Measurements from ENCODE around the gene DAB1. TPM values are rescaled to one million over a fixed set of nuclear protein-coding genes. Genes with fewer than 3 reads are reported as not detected.

DAB1 gene
- total RNA-seq, 4 donors from 2014 or later, result 0.48 to 1.2 TPM; not detected in 2

GRCh38 chr1:57423135-57423655 lies 665 bp downstream of the DAB1 start:
- in situ Hi-C loops (cut with MboI; ENCODE audit: low pct_ligation_motif_present in 1 of 4, low pct_unique_long_range_greater_than_20kb in 1 of 4, low sequenced_read_pairs in 3 of 4), result no loop called here
- Histone ChIP-seq H3K36me3 (no peaks in the 10 kb centered on the region), H3K9me3 (no peaks in the 10 kb centered on the region), H3K27me3 (peaks cover 81% of the 10 kb centered on the region), H3K27ac (no peak overlapping the region), H3K4me1 (peaks cover 0 to 24% (median 11%) of the 10 kb centered on the region in 4 donors), H3K4me3 (peak overlapping the region in 2 of 4 donors; percentile 23 to 36)
- intact Hi-C loops (cut with DNase I; ENCODE audit: low total_unique reads), result no loop called here
- no peak for TF ChIP-seq POLR2AphosphoS5 (IDR thresholded peaks at IDR 0.05)
- no peak for TF ChIP-seq CTCF (IDR thresholded peaks at IDR 0.05)
- TF ChIP-seq POLR2A (IDR thresholded peaks at IDR 0.05), result no peak
- TF ChIP-seq EP300 (IDR thresholded peaks at IDR 0.05; ENCODE audit: low read depth), result no peak
- 4 to 8% methylated on average over 21 to 36 of the region's 36 CpGs for WGBS, 2 donors (ENCODE audit: low coverage in 1 of 2)
- DNase-seq, result no peak

GRCh38 chr1:57422271-57423134 lies 1.4 kb downstream of the DAB1 start:
- peak overlapping the region in 2 of 4 donors; percentile 19 to 36 for H3K4me3 ChIP-seq
- no peak for TF ChIP-seq POLR2A (IDR thresholded peaks at IDR 0.05)
- TF ChIP-seq CTCF (IDR thresholded peaks at IDR 0.05), result no peak
- TF ChIP-seq EP300 (IDR thresholded peaks at IDR 0.05; ENCODE audit: low read depth), result no peak
- TF ChIP-seq POLR2AphosphoS5 (IDR thresholded peaks at IDR 0.05), result no peak
- in situ Hi-C loops (cut with MboI; ENCODE audit: low pct_ligation_motif_present in 1 of 4, low pct_unique_long_range_greater_than_20kb in 1 of 4, low sequenced_read_pairs in 3 of 4), result no loop called here
- DNase-seq, result no peak
- intact Hi-C loops (cut with DNase I; ENCODE audit: low total_unique reads), result no loop called here
- H3K9me3 ChIP-seq, result no peaks in the 10 kb centered on the region
- no peaks in the 10 kb centered on the region for H3K36me3 ChIP-seq
- H3K4me1 ChIP-seq, result peaks cover 0 to 24% (median 11%) of the 10 kb centered on the region in 4 donors
- WGBS, 2 donors (ENCODE audit: low coverage in 1 of 2), result 0 to 22% methylated on average over 3 to 65 of the region's 66 CpGs
- no peak overlapping the region for H3K27ac ChIP-seq
- H3K27me3 ChIP-seq, result peaks cover 84% of the 10 kb centered on the region

- H3K27me3 ChIP-seq, result peaks cover 84% of the 10 kb centered on the region
- intact Hi-C loops (cut with DNase I; ENCODE audit: low total_unique reads) (no loop called here), in situ Hi-C loops (cut with MboI; ENCODE audit: low pct_ligation_motif_present in 1 of 4, low pct_unique_long_range_greater_than_20kb in 1 of 4, low sequenced_read_pairs in 3 of 4) (no loop called here)
These were observed 2.1 kb downstream of the DAB1 start for GRCh38 chr1:57421806-57422205.

More at GRCh38 chr1:57421806-57422205, 2.1 kb downstream of the DAB1 start:
- Histone ChIP-seq H3K27ac (no peak overlapping the region), H3K36me3 (no peaks in the 10 kb centered on the region), H3K9me3 (no peaks in the 10 kb centered on the region), H3K4me3 (peak overlapping the region in 1 of 4 donors; percentile 36), H3K4me1 (peaks cover 0 to 24% (median 11%) of the 10 kb centered on the region in 4 donors)
- WGBS, 2 donors (ENCODE audit: low coverage in 1 of 2), result 6 to 7% methylated on average over 9 to 10 of the region's 10 CpGs
- TF ChIP-seq POLR2AphosphoS5 (IDR thresholded peaks at IDR 0.05), result no peak
- no peak for TF ChIP-seq POLR2A (IDR thresholded peaks at IDR 0.05)
- TF ChIP-seq CTCF (IDR thresholded peaks at IDR 0.05), result no peak
- no peak for TF ChIP-seq EP300 (IDR thresholded peaks at IDR 0.05; ENCODE audit: low read depth)
- DNase-seq, result no peak

Measured in transverse colon (tissue), 4 donors.